Type B pancreatic cell (in vitro differentiated cells): Measurements from ENCODE around the gene SLC5A9. TPM values are rescaled to one million over a fixed set of nuclear protein-coding genes. Genes with fewer than 3 reads are reported as not detected.

Experiments
- DNase-seq: peaks from one replicate; pipeline ENCODE4 v3.0.0; 2021; ENCODE audit warnings: mixed read lengths; ENCODE audit not compliant: unreplicated experiment; ENCODE audit errors: extremely low spot score
- H3K27ac Mint-ChIP-seq: 2 replicates; pipeline ENCODE4 v1.8.0; 2021; ENCODE audit warnings: mild to moderate bottlenecking, mixed read lengths
- H3K27me3 Mint-ChIP-seq: 2 replicates; pipeline ENCODE4 v1.8.0; 2021; ENCODE audit warnings: mixed read lengths
- H3K36me3 Mint-ChIP-seq: 2 replicates; pipeline ENCODE4 v1.8.0; 2021; ENCODE audit warnings: mixed read lengths
- H3K4me1 Mint-ChIP-seq: one replicate; pipeline ENCODE4 v1.8.0; 2021; ENCODE audit warnings: mixed read lengths; ENCODE audit not compliant: unreplicated experiment
- H3K4me3 Mint-ChIP-seq: 2 replicates; pipeline ENCODE4 v1.8.0; 2021; ENCODE audit warnings: mild to moderate bottlenecking, mixed read lengths
- H3K9me3 Mint-ChIP-seq: 2 replicates; pipeline ENCODE4 v1.8.0; 2021; ENCODE audit warnings: mixed read lengths
- CTCF ChIP-seq: fragments of 200-600 bp; sonication (generic); conservative IDR thresholded peaks from 2 replicates; pipeline ENCODE4 v1.5.0; 2021; ENCODE audit warnings: antibody characterized with exemption, mild to moderate bottlenecking
- total RNA-seq: library from RNA; stranded (reverse); gene quantifications from 2 replicates; pipeline ENCODE4 v1.2.1, GENCODE V29; 2021; ENCODE audit warnings: low replicate concordance

SLC5A9 gene
- total RNA-seq, 1 donor from 2014 or later, result 1.6 TPM

GRCh38 chr1:48232722-48233121 is 10.2 kb downstream of the SLC5A9 start:
- no peaks in the 10 kb centered on the region for H3K9me3 Mint-ChIP-seq
- no peaks in the 10 kb centered on the region for H3K4me1 Mint-ChIP-seq
- DNase-seq, result no peak
- no peak overlapping the region for H3K4me3 Mint-ChIP-seq
- TF ChIP-seq CTCF, result no peak
- no peaks in the 10 kb centered on the region for H3K36me3 Mint-ChIP-seq
- no peak overlapping the region for H3K27ac Mint-ChIP-seq
- peaks cover 19% of the 10 kb centered on the region for H3K27me3 Mint-ChIP-seq

- Mint-ChIP-seq H3K4me3 (no peak overlapping the region), H3K36me3 (no peaks in the 10 kb centered on the region), H3K9me3 (no peaks in the 10 kb centered on the region), H3K27ac (no peak overlapping the region), H3K4me1 (no peaks in the 10 kb centered on the region), H3K27me3 (peaks cover 19% of the 10 kb centered on the region)
- TF ChIP-seq CTCF, result no peak
- no peak for DNase-seq
Observed at GRCh38 chr1:48233666-48234485, 11.4 kb downstream of the SLC5A9 start.

- no peak for DNase-seq
- Mint-ChIP-seq H3K27me3 (peaks cover 12% of the 10 kb centered on the region), H3K4me3 (no peak overlapping the region), H3K36me3 (no peaks in the 10 kb centered on the region), H3K27ac (no peak overlapping the region), H3K9me3 (no peaks in the 10 kb centered on the region), H3K4me1 (no peaks in the 10 kb centered on the region)
- no peak for TF ChIP-seq CTCF
Observed at GRCh38 chr1:48235652-48236051, 13.1 kb downstream of the SLC5A9 start.

GRCh38 chr1:48236716-48237470 is 14.4 kb downstream of the SLC5A9 start:
- H3K4me1 Mint-ChIP-seq, result no peaks in the 10 kb centered on the region
- no peaks in the 10 kb centered on the region for H3K9me3 Mint-ChIP-seq
- H3K27ac Mint-ChIP-seq, result no peak overlapping the region
- TF ChIP-seq CTCF, result peak; percentile 78
- peaks cover 8% of the 10 kb centered on the region for H3K27me3 Mint-ChIP-seq
- H3K36me3 Mint-ChIP-seq, result no peaks in the 10 kb centered on the region
- no peak for DNase-seq
- H3K4me3 Mint-ChIP-seq, result no peak overlapping the region

- H3K9me3 Mint-ChIP-seq, result no peaks in the 10 kb centered on the region
- no peak overlapping the region for H3K4me3 Mint-ChIP-seq
- H3K36me3 Mint-ChIP-seq, result no peaks in the 10 kb centered on the region
- DNase-seq, result no peak
- TF ChIP-seq CTCF, result no peak
- H3K27ac Mint-ChIP-seq, result no peak overlapping the region
- H3K27me3 Mint-ChIP-seq, result no peaks in the 10 kb centered on the region
- no peaks in the 10 kb centered on the region for H3K4me1 Mint-ChIP-seq
Observed at GRCh38 chr1:48242141-48242736, 19.7 kb downstream of the SLC5A9 start.
